Breast epithelium (tissue), 3 donors: Measurements from ENCODE around the gene ZNF431.

ENCODE experiments used
- POLR2A ChIP-seq: fragments of 450-650 bp; IDR thresholded peaks from one replicate; pipeline ENCODE4 v1.6.1; 2016; ENCODE audit warnings: antibody characterized with exemption, mild to moderate bottlenecking, moderate library complexity
- POLR2AphosphoS5 ChIP-seq, 3 donors: sonication (generic); formaldehyde crosslinking; IDR thresholded peaks; one replicate each; pipeline ENCODE4 v1.6.1; 2017; ENCODE audit warnings: antibody characterized with exemption in 3 of 3
- TF ChIP-seq, protein P1 (sequence below), 3 donors: fragments of 450-650 bp; IDR thresholded peaks; one replicate each; pipeline ENCODE4 v1.5.1; 2016 to 2017; ENCODE audit warnings: antibody characterized with exemption in 3 of 3, mild to moderate bottlenecking in 3 of 3, moderate library complexity in 3 of 3

GRCh38 chr19:21138130-21138529 is 3.7 kb upstream of the ZNF431 start:
- no peak for TF ChIP-seq POLR2AphosphoS5 (IDR thresholded peaks at IDR 0.05)
- TF ChIP-seq, protein P1, sequence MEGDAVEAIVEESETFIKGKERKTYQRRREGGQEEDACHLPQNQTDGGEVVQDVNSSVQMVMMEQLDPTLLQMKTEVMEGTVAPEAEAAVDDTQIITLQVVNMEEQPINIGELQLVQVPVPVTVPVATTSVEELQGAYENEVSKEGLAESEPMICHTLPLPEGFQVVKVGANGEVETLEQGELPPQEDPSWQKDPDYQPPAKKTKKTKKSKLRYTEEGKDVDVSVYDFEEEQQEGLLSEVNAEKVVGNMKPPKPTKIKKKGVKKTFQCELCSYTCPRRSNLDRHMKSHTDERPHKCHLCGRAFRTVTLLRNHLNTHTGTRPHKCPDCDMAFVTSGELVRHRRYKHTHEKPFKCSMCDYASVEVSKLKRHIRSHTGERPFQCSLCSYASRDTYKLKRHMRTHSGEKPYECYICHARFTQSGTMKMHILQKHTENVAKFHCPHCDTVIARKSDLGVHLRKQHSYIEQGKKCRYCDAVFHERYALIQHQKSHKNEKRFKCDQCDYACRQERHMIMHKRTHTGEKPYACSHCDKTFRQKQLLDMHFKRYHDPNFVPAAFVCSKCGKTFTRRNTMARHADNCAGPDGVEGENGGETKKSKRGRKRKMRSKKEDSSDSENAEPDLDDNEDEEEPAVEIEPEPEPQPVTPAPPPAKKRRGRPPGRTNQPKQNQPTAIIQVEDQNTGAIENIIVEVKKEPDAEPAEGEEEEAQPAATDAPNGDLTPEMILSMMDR (IDR thresholded peaks at IDR 0.05): no peak
- no peak for TF ChIP-seq POLR2A
